H9 (cell line): ENCODE measurements around the gene ZFYVE28. TPM values are rescaled to one million over a fixed set of nuclear protein-coding genes. Genes with fewer than 3 reads are reported as not detected.

Experiments
- DNase-seq: peaks from one replicate; pipeline ENCODE4 v3.0.0-alpha.2; 2017
- H2AFZ ChIP-seq: one replicate; pipeline ENCODE4 v1.6.1; 2013; ENCODE audit warnings: mild to moderate bottlenecking, low read length, control low read depth, moderate library complexity
- H2AK5ac ChIP-seq: 2 replicates; pipeline ENCODE4 v1.6.1; 2013; ENCODE audit warnings: low read length, control low read depth, mixed read lengths; ENCODE audit not compliant: insufficient read length
- H2BK120ac ChIP-seq: one replicate; pipeline ENCODE4 v1.6.1; 2013; ENCODE audit warnings: low read depth, mild to moderate bottlenecking, low read length, control low read depth, inconsistent platforms; ENCODE audit not compliant: poor library complexity, severe bottlenecking
- H2BK12ac ChIP-seq: 2 replicates; pipeline ENCODE4 v1.6.1; 2013; ENCODE audit warnings: low read length, control low read depth, mixed read lengths, low read depth; ENCODE audit not compliant: insufficient read length
- H2BK15ac ChIP-seq: 2 replicates; pipeline ENCODE4 v1.6.1; 2013; ENCODE audit warnings: low read depth, low read length, control low read depth
- H2BK20ac ChIP-seq: one replicate; pipeline ENCODE4 v1.6.1; 2013; ENCODE audit warnings: low read depth, mild to moderate bottlenecking, low read length, control low read depth, inconsistent platforms; ENCODE audit not compliant: poor library complexity, severe bottlenecking
- H2BK5ac ChIP-seq: 2 replicates; pipeline ENCODE4 v1.6.1; 2013; ENCODE audit warnings: low read length, control low read depth, mixed read lengths; ENCODE audit not compliant: insufficient read length
- H3K14ac ChIP-seq: 2 replicates; pipeline ENCODE4 v1.6.1; 2013; ENCODE audit warnings: low read length, control low read depth; ENCODE audit not compliant: insufficient read depth
- H3K18ac ChIP-seq: 2 replicates; pipeline ENCODE4 v1.6.1; 2013; ENCODE audit warnings: low read depth, mild to moderate bottlenecking, mixed read lengths, low read length, control low read depth; ENCODE audit not compliant: insufficient read length
- H3K23ac ChIP-seq: 2 replicates; pipeline ENCODE4 v1.6.1; 2013; ENCODE audit warnings: low read length, control low read depth, mixed read lengths, low read depth; ENCODE audit not compliant: insufficient read length
- H3K23me2 ChIP-seq: 2 replicates; pipeline ENCODE4 v1.6.1; 2013; ENCODE audit warnings: low read depth, mild to moderate bottlenecking, mixed read lengths, low read length, control low read depth; ENCODE audit not compliant: insufficient read length, poor library complexity, severe bottlenecking
- H3K27ac ChIP-seq: 2 replicates; pipeline ENCODE4 v1.5.1; 2013; ENCODE audit warnings: low read length, control low read depth, mixed read lengths, low read depth; ENCODE audit not compliant: insufficient read length
- H3K27me3 ChIP-seq: 2 replicates; pipeline ENCODE4 v1.6.1; 2013; ENCODE audit warnings: low read length, control low read depth, inconsistent platforms; ENCODE audit not compliant: insufficient read depth
- H3K4ac ChIP-seq: 2 replicates; pipeline ENCODE4 v1.6.1; 2013; ENCODE audit warnings: low read depth, mild to moderate bottlenecking, control low read depth, inconsistent platforms, low read length, moderate library complexity
- H3K4me1 ChIP-seq: 2 replicates; pipeline ENCODE4 v1.6.1; 2013; ENCODE audit warnings: low read length, control low read depth, inconsistent platforms; ENCODE audit not compliant: insufficient read depth
- H3K4me2 ChIP-seq: 2 replicates; pipeline ENCODE4 v1.6.1; 2013; ENCODE audit warnings: low read length, control low read depth, mixed read lengths; ENCODE audit not compliant: insufficient read length, insufficient read depth
- H3K56ac ChIP-seq: 2 replicates; pipeline ENCODE4 v1.6.1; 2013; ENCODE audit warnings: low read depth, mild to moderate bottlenecking, mixed read lengths, low read length, control low read depth; ENCODE audit not compliant: insufficient read length
- H3K79me1 ChIP-seq: 2 replicates; pipeline ENCODE4 v1.6.1; 2013; ENCODE audit warnings: low read depth, mild to moderate bottlenecking, moderate library complexity, low read length, control low read depth, inconsistent platforms; ENCODE audit not compliant: insufficient read depth, poor library complexity, severe bottlenecking
- H3K79me2 ChIP-seq: 2 replicates; pipeline ENCODE4 v1.6.1; 2013; ENCODE audit warnings: low read length, control low read depth, inconsistent platforms; ENCODE audit not compliant: insufficient read depth
- H3K9ac ChIP-seq: 2 replicates; pipeline ENCODE4 v1.6.1; 2013; ENCODE audit warnings: low read length, control low read depth, mixed read lengths; ENCODE audit not compliant: insufficient read length; ENCODE audit errors: extremely low read depth
- H3K9me3 ChIP-seq: one replicate; pipeline ENCODE4 v1.6.1; 2013; ENCODE audit warnings: low read depth, low read length, inconsistent platforms; ENCODE audit not compliant: control insufficient read depth
- H3T11ph ChIP-seq: one replicate; pipeline ENCODE4 v1.6.1; 2013; ENCODE audit warnings: mild to moderate bottlenecking, low read length, control low read depth, inconsistent platforms
- H4K20me1 ChIP-seq: one replicate; pipeline ENCODE4 v1.6.1; 2013; ENCODE audit not compliant: control insufficient read depth, insufficient read length, insufficient read depth
- H4K5ac ChIP-seq: 2 replicates; pipeline ENCODE4 v1.6.1; 2013; ENCODE audit warnings: low read depth, mild to moderate bottlenecking, mixed read lengths, low read length, control low read depth; ENCODE audit not compliant: insufficient read length
- H4K8ac ChIP-seq: replicated peaks from 2 replicates; pipeline ENCODE4 v1.6.1; 2013; ENCODE audit warnings: low read length, control low read depth, mixed read lengths, low read depth; ENCODE audit not compliant: insufficient read length
- H4K91ac ChIP-seq: 2 replicates; pipeline ENCODE4 v1.6.1; 2013; ENCODE audit warnings: low read depth, mild to moderate bottlenecking, moderate library complexity, mixed read lengths, low read length, control low read depth; ENCODE audit not compliant: insufficient read length
- H3K27ac Mint-ChIP-seq, 3 experiments: 2 replicates in 2 of 3; 3 replicates in 1 of 3; pipeline ENCODE4 v1.8.0; 2020 to 2021; ENCODE audit warnings: mixed read lengths in 3 of 3, mild to moderate bottlenecking in 1 of 3, moderate library complexity in 1 of 3
- H3K27me3 Mint-ChIP-seq: 2 replicates; pipeline ENCODE4 v1.8.0; 2021; ENCODE audit warnings: low read depth, mild to moderate bottlenecking, moderate library complexity, mixed read lengths
- H3K36me3 Mint-ChIP-seq, 3 experiments: 2 replicates in 2 of 3; 3 replicates in 1 of 3; pipeline ENCODE4 v1.8.0; 2020 to 2021; ENCODE audit warnings: low read depth in 3 of 3, mixed read lengths in 3 of 3; ENCODE audit not compliant: insufficient read depth in 1 of 3
- H3K4me1 Mint-ChIP-seq, 2 experiments: 2 replicates each; pipeline ENCODE4 v1.8.0; 2020; ENCODE audit warnings: mixed read lengths in 2 of 2
- H3K4me3 Mint-ChIP-seq, 2 experiments: 2 replicates in 1 of 2; 3 replicates in 1 of 2; pipeline ENCODE4 v1.8.0; 2020 to 2021; ENCODE audit warnings: mild to moderate bottlenecking in 2 of 2, mixed read lengths in 2 of 2, moderate library complexity in 1 of 2
- H3K9me3 Mint-ChIP-seq, 2 experiments: 2 replicates in 1 of 2; 3 replicates in 1 of 2; pipeline ENCODE4 v1.8.0; 2020; ENCODE audit warnings: mild to moderate bottlenecking in 2 of 2, mixed read lengths in 2 of 2, moderate library complexity in 1 of 2
- WGBS: extraction: QIAGEN DNeasy Blood & Tissue Kit; methylation state at CpG from one replicate; pipeline ENCODE4 v1.1.7; 2013; ENCODE audit warnings: missing lambda C conversion rate, low lambda C conversion rate, mixed read lengths; ENCODE audit not compliant: insufficient read length; ENCODE audit errors: extremely low coverage; 5-methylcytosine and 5-hydroxymethylcytosine counted together
- total RNA-seq: library from RNA; stranded (reverse); gene quantifications from 2 replicates; pipeline ENCODE4 v1.2.1, GENCODE V29; 2021
- TF ChIP-seq, protein P1 (sequence below): fragments of 200-600 bp; sonication (generic); conservative IDR thresholded peaks from 3 replicates; pipeline ENCODE4 v1.8.0; 2021; ENCODE audit warnings: antibody characterized with exemption, mild to moderate bottlenecking

The ZFYVE28 gene
- total RNA-seq, 1 experiment from 2014 or later: 0.98 TPM

DNA sequence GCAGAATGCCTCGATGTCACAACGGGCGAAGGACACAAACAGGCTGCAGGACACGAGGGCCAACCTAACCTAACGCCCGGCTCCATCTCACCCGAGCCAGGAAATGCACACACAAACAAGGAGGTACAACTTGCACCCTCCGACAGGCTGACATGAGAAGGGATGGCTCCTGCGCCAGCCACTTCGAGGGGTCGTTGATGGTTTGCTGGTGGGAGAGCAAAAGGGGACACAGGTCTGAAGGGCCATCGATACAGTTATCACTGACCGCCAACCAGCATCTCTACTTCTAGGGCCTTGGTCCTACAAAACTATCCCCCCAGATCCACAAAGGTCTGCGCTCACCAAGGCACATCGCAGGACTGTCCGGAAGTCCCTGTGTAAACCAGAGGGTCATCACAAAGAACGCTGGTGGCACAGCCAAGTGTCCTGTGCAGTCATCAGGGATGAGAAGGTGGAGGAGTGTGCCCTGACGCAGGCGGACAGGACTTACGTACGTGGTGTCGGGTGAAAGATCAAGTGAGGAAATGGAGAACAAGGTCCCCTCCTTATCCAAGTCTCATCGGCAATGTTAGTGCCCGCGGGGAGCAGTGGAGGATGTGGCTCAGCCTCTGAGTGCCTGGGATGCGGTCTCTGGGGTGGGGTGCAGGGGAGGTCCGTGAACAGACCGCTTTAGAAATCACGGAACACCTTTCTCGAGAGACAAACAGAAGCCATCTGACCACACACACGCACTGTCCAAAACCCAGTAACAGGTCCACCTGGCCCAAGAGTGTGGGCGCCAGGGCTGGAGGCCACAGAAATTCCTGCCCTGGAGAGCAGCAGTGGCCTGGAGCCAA is 163.6 kb downstream of the ZFYVE28 start:
- no peak overlapping the region for H4K5ac ChIP-seq
- H4K8ac ChIP-seq: no peak overlapping the region
- H3K4ac ChIP-seq: no peak overlapping the region
- no peak overlapping the region for H3K27ac ChIP-seq
- no peak overlapping the region for H3T11ph ChIP-seq
- H3K79me1 ChIP-seq: no peaks in the 10 kb centered on the region
- no peaks in the 10 kb centered on the region for H3K23me2 ChIP-seq
- no peak overlapping the region for H2BK15ac ChIP-seq
- H3K27me3 ChIP-seq: no peaks in the 10 kb centered on the region
- Mint-ChIP-seq H3K27ac (peak overlapping the region; percentile 15 to 60 (median 32); a peak in 2 of 7 replicates), H3K9me3 (no peaks in the 10 kb centered on the region), H3K4me1 (no peaks in the 10 kb centered on the region), H3K4me3 (peak overlapping the region in 1 of 2 experiments; percentile 38; a peak in 1 of 5 replicates), H3K36me3 (peaks cover 5 to 18% (median 12%) of the 10 kb centered on the region in 3 experiments; a peak in 5 of 7 replicates), H3K27me3 (no peaks in the 10 kb centered on the region)
- H3K14ac ChIP-seq: no peak overlapping the region; the same call in 1 of the 2 replicates
- H3K4me2 ChIP-seq: no peak overlapping the region
- no peak overlapping the region for H2BK20ac ChIP-seq
- no peak overlapping the region for H2BK12ac ChIP-seq
- H3K18ac ChIP-seq: no peak overlapping the region
- H3K4me1 ChIP-seq: no peaks in the 10 kb centered on the region
- no CpG with 5 or more reads among the region's 32 CpGs for WGBS
- H3K79me2 ChIP-seq: no peaks in the 10 kb centered on the region
- no peak overlapping the region for H2BK120ac ChIP-seq
- TF ChIP-seq, protein P1, sequence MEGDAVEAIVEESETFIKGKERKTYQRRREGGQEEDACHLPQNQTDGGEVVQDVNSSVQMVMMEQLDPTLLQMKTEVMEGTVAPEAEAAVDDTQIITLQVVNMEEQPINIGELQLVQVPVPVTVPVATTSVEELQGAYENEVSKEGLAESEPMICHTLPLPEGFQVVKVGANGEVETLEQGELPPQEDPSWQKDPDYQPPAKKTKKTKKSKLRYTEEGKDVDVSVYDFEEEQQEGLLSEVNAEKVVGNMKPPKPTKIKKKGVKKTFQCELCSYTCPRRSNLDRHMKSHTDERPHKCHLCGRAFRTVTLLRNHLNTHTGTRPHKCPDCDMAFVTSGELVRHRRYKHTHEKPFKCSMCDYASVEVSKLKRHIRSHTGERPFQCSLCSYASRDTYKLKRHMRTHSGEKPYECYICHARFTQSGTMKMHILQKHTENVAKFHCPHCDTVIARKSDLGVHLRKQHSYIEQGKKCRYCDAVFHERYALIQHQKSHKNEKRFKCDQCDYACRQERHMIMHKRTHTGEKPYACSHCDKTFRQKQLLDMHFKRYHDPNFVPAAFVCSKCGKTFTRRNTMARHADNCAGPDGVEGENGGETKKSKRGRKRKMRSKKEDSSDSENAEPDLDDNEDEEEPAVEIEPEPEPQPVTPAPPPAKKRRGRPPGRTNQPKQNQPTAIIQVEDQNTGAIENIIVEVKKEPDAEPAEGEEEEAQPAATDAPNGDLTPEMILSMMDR: no peak
- H4K91ac ChIP-seq: no peak overlapping the region
- no peak overlapping the region for H3K9ac ChIP-seq
- no peak for DNase-seq
- H2AFZ ChIP-seq: no peak overlapping the region
- H4K20me1 ChIP-seq: peaks cover 2% of the 10 kb centered on the region
- H3K56ac ChIP-seq: no peak overlapping the region
- H3K23ac ChIP-seq: no peak overlapping the region
- no peak overlapping the region for H2AK5ac ChIP-seq
- H2BK5ac ChIP-seq: no peak overlapping the region
- no peaks in the 10 kb centered on the region for H3K9me3 ChIP-seq
